ENCODE measurements around the gene TRAPPC3.
"Not testable (repeated sequence)": the region's sequence is repeated elsewhere in the genome, so short reads cannot be mapped to it uniquely, and the experiment has no call there.

The TRAPPC3 gene

DNA sequence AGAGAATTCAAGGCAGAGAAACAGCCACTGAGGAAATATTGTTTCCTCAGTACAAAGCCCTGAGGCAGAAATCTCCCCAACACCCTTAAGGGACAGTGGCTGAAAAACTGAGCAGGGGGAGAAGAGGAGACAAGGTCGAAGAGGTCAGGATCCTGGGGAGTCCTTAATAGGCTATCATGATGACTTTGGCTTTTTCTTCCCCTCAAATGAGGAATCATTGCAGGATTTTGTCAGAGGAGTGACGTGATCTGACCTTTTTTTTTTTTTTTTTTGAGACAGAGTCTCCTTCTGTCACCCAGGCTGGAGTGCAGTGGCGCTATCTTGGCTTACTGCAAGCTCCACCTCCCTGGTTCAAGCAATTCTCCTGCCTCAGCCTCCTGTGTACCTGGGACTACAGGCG is 16.9 kb upstream of the TRAPPC3 start:
- no peak for DNase-seq (ENCODE audit: low spot score)

- DNase-seq (ENCODE audit: low spot score): no peak
Measured at GRCh38 chr1:36165145-36165544, 15.9 kb upstream of the TRAPPC3 start.

DNA sequence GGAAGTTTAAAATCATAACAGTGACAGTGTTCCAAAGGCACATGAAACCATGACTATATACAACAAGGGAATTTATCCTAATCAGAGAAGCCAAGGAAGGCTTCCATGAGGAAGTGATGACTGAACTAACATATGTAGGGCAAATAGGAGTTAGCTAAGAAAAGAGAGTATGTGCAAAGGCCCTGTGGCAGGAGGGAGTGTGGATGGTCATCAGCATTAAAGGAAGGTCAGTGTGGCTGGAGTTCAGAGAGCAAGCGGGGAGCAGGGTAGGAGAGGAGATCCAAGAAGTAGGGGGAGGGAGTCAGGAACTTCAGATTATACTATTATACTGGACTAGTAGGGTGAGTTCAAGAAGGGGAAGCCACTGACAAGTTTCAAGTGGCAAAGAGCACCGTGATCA is 15.1 kb upstream of the TRAPPC3 start:
- no peak for DNase-seq (ENCODE audit: low spot score)

DNA sequence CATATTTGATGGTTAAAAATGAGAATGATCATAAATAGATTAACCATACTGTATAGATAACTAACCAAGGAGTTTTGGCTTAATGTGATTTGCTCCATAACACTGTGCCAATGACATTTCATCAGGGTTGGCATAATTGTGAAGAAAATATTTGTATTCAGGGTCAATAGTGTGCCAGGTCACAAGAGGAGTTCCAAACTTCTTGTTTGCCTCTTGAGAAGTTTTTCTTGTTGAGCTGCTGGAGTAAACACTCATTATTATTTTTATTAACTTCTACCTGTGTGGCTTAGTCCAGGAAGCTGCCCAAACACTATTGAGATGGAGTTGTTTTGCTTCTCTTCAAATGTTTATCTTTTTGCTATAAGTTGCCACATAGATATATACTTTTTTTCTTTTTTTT is 14.1 kb upstream of the TRAPPC3 start:
- DNase-seq (ENCODE audit: low spot score): no peak

GRCh38 chr1:36162680-36163239 is 13.5 kb upstream of the TRAPPC3 start:
- DNase-seq (ENCODE audit: low spot score): no peak

GRCh38 chr1:36161641-36162531 is 12.6 kb upstream of the TRAPPC3 start:
- DNase-seq (ENCODE audit: low spot score): peak; percentile 45

- peak; percentile 52 for DNase-seq (ENCODE audit: low spot score)
Measured at GRCh38 chr1:36160949-36161485, 11.7 kb upstream of the TRAPPC3 start.

GRCh38 chr1:36160388-36160948 is 11.2 kb upstream of the TRAPPC3 start:
- DNase-seq (ENCODE audit: low spot score): no peak

DNA sequence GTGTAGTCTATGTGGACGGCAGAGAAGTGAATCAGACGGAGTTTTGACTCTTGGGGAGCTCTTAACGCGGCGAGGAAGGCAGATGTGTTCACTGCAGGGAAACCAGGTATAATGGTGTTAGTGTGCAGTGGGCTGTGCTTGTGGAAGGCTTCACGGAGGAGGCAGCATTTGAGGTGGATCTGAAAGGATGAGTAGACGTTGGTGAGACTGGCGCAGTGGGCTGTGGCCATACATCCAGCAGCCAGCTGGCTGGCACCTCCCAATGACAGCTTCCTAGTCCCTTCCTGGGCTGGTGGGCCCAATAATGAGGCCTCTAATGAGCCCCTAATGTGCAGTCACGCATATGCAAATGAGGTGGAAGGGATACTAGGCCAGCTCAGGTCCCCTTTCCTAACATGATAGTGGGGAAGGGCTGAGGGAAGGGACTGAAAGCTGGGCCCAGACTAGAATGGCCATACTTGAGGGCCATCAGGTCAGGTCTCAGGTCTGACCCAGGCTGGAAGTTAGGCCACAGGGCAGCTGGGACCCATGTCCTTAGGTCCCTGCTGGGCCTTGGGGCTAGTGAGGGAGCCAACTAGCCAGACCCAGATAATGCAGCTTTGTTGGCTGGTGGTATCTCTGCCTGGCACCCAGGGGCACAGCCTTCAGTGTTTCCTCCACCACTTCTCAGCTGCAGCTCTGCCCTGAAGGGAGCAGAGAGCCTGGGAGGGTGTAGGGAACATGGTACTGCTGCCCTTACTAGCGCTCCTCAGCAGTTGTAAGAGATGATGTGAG is 10.5 kb upstream of the TRAPPC3 start:
- no peak for DNase-seq (ENCODE audit: low spot score)

GRCh38 chr1:36158827-36159252 is 9.6 kb upstream of the TRAPPC3 start:
- not testable (repeated sequence) for DNase-seq (ENCODE audit: low spot score)

GRCh38 chr1:36157973-36158826 is 8.9 kb upstream of the TRAPPC3 start:
- no peak for DNase-seq (ENCODE audit: low spot score)

- no peak for DNase-seq (ENCODE audit: low spot score)
Measured at GRCh38 chr1:36157115-36157903, 8.0 kb upstream of the TRAPPC3 start.

GRCh38 chr1:36156329-36157114 is 7.2 kb upstream of the TRAPPC3 start:
- DNase-seq (ENCODE audit: low spot score): peak; percentile 51

DNA sequence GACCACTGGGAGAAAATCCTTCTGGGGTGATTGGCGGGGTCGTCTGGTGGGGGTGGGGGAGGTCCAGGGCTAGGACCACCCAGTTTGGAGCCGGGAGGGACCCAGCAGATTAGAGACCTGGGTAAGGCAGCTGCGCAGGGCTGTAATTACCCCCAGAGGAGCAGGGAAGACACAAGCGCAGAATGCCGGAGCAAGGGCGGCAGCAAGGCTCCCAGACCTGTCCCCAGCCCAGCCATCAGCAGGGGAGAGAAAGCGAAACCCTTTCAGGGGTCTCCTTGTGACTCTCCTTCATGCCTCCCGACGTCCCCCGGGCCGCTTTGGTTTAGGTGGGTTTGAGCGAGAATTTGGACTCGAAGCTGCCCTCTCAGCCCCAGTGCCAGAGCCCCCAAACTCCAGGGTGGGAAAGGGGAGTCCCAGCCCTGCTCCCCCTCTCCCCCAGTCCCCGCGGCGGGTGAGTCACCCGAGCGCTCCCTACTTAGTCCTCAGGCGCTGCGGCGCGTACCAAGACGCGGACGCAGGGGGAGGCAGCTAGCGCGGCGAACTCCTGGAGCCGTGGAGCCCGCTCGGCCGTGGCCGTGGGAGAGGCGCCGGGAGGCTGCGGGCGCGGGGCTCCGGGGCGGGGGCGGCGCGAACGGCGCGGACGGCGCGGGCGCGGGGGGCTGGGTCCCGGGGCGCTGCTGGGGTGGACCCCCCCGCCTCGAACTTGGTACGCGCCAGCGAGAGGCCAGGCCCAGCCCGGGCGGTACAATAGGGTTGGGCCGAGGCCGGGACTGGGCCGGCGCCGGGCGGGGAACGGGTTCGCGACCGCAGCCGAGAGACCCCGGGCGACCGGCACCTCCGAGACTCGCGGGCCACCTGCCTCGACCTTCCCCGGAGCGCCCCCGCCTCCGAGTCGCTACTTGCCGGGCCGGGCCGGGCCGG is 6.4 kb upstream of the TRAPPC3 start, which contains the start of gene MAP7D1:
Gene MAP7D1 (plus strand): TSS at position 753 of the 921 bp plus-strand sequence. CDS start 258 bp downstream, outside the sequence.
- DNase-seq (ENCODE audit: low spot score): peak; percentile 88

- no peak for DNase-seq (ENCODE audit: low spot score)
Measured at GRCh38 chr1:36154765-36155407, 5.6 kb upstream of the TRAPPC3 start.

- no peak for DNase-seq (ENCODE audit: low spot score)
Measured at GRCh38 chr1:36154335-36154734, 5.0 kb upstream of the TRAPPC3 start.

DNA sequence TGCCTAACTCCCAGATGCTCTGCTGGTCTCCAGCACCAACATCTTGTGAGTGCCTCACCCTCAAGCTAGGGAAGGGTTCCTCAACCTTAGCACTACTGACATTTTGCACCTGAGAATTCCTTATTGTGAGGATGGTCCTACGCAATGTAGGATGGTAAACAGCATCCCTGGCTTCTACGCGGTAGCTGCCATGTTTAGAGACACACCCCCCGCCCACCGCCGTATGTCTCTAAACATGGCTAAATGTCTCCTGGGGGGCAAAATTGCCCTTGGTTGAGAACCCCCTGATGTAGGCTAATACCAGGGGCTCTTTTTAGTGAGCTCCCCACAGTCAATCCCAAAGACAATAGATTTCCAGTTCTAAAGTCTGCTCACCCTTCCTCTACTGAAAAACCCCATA is 4.2 kb upstream of the TRAPPC3 start:
- DNase-seq (ENCODE audit: low spot score): no peak

GRCh38 chr1:36151845-36152203 is 2.5 kb upstream of the TRAPPC3 start:
- DNase-seq (ENCODE audit: low spot score): peak; percentile 60

All from CD4-positive, alpha-beta T cell treated with Interleukin-2 at 100 ng/mL for 4 hours (primary cell).